Hematopoietic multipotent progenitor cell (in vitro differentiated cells): ENCODE data around the gene GIGYF2. TPM values are rescaled to one million over a fixed set of nuclear protein-coding genes. Genes with fewer than 3 reads are reported as not detected.

ENCODE experiments used
- DNase-seq, 3 donors: peaks; one replicate each; pipeline ENCODE4 v3.0.0-alpha.2; 2011 to 2015; ENCODE audit warnings: low read depth in 2 of 3, low spot score in 2 of 3
- total RNA-seq: library from RNA; depleted of rRNA; stranded (reverse); fragments of >200 nt; gene quantifications from one replicate; pipeline ENCODE4 v1.2.3, GENCODE V29; 2012

GIGYF2 gene
- total RNA-seq, 1 donor: 60.6 TPM

GRCh38 chr2:232888839-232889529 lies 191.9 kb downstream of the GIGYF2 start:
- no peak for DNase-seq

- DNase-seq: no peak
Observed at GRCh38 chr2:232889876-232890401, 192.8 kb downstream of the GIGYF2 start.

GRCh38 chr2:232890536-232890895 lies 193.4 kb downstream of the GIGYF2 start:
- DNase-seq: no peak

GRCh38 chr2:232890896-232891601 lies 193.9 kb downstream of the GIGYF2 start:
- no peak for DNase-seq

- no peak for DNase-seq
Observed at GRCh38 chr2:232891621-232892071, 194.5 kb downstream of the GIGYF2 start.

- no peak for DNase-seq
Observed at GRCh38 chr2:232892221-232892620, 195.1 kb downstream of the GIGYF2 start.

GRCh38 chr2:232892843-232893242 lies 195.7 kb downstream of the GIGYF2 start:
- no peak for DNase-seq

GRCh38 chr2:232893834-232894233 lies 196.7 kb downstream of the GIGYF2 start:
- no peak for DNase-seq

- DNase-seq: no peak
Observed at GRCh38 chr2:232894251-232894650, 197.1 kb downstream of the GIGYF2 start.

GRCh38 chr2:232894746-232895145 lies 197.6 kb downstream of the GIGYF2 start:
- no peak for DNase-seq

- DNase-seq: no peak
Observed at GRCh38 chr2:232896111-232896510, 199.0 kb downstream of the GIGYF2 start.

- DNase-seq: no peak
Observed at GRCh38 chr2:232896720-232897597, 199.8 kb downstream of the GIGYF2 start.

GRCh38 chr2:232897598-232898408 lies 200.7 kb downstream of the GIGYF2 start:
- DNase-seq: no peak

- DNase-seq: no peak
Observed at GRCh38 chr2:232898592-232899543, 201.7 kb downstream of the GIGYF2 start.

- peak in 1 of 3 donors; percentile 27 for DNase-seq
Observed at GRCh38 chr2:232900811-232901735, 203.9 kb downstream of the GIGYF2 start.

- no peak for DNase-seq
Observed at GRCh38 chr2:232901736-232902578, 204.8 kb downstream of the GIGYF2 start.

- no peak for DNase-seq
Observed at GRCh38 chr2:232903989-232904388, 206.9 kb downstream of the GIGYF2 start.
